HG02763 (cell line): ENCODE measurements around the gene EXOC6B.

Experiments
- ATAC-seq: cut with Tn5 transposase; IDR thresholded peaks from one replicate; pipeline ENCODE4 v1.9.1; 2021; ENCODE audit warnings: mild to moderate bottlenecking, moderate library complexity; ENCODE audit not compliant: unreplicated experiment

EXOC6B gene

DNA sequence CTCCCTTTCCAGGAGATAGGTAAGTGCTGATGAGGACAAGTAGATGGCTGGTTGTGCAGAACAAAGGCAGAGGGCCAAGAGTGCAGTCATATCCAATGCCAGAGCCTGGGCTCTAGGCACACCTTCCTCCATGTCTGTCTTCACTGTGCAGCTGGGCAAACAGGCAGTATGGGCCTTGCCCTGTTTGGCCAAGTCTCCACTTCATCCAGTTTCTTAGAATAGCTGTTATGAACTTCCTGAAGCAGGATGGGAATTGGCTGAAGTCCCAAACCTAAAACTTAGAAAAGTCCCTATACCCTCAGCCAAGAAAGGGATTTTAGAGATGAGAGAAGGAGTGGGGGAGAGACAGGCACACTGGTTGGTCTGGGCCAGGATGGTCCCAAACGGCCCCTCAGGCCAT, 640.6 kb downstream of the EXOC6B start:
- no peak for ATAC-seq

DNA sequence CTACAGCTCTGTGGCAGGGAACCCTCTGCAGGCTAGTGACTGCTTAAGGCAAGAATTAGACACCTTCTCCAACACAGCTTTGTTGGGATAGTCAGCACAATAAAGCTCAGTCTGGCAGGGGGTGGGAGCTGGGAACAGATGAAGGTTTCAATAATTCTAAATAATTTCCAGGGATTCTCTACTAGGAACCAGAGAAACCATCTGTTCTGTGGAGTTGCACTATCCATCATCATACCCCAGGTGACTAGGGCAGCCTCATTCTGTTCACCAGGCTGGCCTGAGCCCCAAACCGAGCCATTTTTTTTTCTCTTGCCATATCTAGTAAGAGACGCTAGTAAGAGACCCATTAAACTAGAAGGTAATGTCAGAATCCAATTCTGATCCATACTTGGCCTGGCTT, 642.4 kb downstream of the EXOC6B start:
- no peak for ATAC-seq

DNA sequence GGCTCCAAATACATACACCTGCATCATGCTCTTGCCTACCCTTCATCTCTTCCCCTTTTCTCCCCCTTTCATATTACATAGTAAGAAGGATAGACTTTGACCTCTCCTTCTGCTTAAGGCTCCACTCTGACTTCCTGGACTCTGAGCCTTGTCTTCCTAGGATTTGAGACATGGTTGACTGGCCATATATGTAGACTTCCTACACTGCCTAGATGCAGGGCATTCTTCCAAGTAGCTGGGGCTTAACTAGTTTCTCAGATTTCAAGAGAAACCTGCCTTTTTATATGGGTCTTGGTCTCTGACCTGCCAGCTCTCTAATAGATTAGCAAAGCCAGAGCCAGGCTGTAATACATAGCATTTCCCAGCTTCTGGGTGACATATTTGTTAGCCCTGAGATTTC, 642.8 kb downstream of the EXOC6B start:
- ATAC-seq, result no peak

DNA sequence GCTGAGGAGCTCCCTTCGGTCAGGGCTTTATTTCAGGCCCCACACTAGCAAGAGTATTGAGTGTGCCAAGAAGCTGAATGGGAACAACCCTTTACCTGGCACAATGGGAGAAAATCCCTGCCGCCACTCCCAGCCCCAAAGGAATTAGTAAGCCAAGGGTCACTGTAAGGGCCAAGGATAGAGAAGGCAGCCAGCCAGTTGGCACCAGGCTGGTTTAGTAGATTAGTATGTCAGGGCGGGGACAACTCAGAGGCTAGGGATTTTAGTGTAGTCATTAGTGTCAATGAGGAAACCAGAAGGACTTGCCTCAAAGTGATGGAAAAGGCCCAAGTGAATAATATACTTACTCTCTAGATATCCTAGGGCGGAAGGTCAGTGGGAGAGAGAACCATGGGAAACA, 643.3 kb downstream of the EXOC6B start:
- ATAC-seq, result no peak

DNA sequence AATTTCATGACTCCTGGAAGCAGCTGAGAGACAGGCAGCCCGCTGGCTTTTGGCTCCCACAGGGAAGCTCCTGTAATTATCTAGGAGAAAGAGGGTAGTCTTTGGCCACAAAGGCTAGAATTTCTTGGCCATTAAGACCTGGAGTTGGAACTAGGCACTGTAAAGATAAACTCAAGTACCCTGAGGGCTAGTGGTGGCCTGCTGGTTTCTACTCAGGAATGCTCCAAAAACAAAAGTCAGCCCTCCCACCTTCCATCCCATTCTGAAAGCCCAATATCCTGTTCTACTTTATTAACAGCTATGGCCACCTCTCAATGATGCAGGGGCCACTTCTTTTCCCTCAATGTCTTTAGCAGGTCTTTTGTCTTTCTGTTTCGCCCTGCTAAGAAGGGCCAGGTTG, 644.2 kb downstream of the EXOC6B start:
- no peak for ATAC-seq

DNA sequence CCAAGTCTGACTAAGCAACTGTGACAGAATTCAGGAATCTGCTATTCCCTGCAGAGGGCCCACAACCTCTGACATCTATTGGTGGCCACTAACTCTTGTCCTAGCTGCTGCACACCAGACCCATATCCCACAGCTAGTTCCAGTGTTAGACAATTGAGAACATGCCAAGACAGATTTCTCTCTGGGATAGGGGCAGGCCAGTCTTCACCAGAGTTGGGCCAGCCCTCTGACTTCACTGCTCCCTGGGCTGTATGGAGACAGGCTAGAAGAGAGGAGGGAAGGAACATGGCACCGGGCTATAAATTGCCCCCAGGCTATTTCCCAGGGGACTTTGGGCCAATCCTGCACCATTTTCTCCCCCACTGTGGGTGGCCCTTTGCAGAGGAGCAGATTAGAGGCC, 645.5 kb downstream of the EXOC6B start:
- no peak for ATAC-seq

DNA sequence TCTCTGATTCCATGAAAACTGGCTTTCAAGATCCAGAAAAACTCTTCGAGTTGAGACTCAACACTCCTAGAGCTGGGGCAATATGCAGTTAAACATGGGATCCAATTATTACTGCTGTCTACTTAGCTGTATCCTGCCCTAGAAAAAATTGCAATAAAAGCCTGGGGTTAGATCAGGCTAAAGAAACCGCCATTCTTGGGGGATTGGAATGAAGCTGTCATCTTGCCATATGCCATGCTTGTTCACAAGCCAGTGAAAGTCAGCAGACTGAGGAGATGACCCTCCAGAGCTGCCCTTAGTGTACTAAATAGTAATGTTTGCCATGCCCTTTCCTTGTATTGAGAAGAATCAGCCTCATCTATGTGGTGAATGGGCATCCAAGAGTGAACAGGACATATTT, 647.3 kb downstream of the EXOC6B start:
- no peak for ATAC-seq

DNA sequence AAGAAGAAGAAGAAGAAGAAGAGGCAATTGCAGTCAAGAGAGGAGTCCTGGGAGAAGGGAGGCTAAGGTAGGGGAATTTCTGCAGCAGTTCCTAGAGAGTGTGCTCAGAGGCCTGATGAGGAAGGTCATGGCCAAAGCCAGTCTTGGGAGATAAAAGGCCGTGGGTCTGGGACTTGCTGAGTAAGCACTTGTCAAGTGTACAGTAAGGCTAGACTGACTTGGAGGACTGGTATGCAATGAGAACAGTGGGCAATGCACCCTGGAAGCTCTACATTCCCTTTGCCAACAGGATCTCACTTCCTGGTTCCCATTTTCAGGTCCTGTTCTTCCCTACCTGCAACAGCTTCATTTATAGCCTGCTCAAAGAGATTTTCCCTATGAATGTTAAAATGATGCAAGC, 649.6 kb downstream of the EXOC6B start:
- ATAC-seq, result no peak

DNA sequence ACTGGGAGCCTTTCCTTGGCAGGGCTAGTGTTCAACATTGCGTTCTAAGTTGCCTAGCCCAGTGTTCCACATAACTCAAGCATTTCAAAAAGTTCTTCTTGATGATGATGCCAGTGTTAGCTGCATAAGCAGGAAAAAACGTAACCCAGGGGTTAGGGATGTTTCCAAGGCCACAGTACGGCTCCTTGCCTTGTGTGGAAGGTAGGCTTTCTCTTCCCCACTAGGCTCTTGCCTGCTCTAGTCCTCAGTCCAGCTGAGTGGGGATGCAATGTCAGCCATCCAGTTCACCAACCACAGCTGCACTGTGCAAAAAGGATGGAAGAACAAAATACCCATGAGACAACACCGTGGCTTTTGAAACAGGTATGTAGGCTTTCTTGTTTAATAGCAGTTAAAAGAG, 650.2 kb downstream of the EXOC6B start:
- no peak for ATAC-seq

DNA sequence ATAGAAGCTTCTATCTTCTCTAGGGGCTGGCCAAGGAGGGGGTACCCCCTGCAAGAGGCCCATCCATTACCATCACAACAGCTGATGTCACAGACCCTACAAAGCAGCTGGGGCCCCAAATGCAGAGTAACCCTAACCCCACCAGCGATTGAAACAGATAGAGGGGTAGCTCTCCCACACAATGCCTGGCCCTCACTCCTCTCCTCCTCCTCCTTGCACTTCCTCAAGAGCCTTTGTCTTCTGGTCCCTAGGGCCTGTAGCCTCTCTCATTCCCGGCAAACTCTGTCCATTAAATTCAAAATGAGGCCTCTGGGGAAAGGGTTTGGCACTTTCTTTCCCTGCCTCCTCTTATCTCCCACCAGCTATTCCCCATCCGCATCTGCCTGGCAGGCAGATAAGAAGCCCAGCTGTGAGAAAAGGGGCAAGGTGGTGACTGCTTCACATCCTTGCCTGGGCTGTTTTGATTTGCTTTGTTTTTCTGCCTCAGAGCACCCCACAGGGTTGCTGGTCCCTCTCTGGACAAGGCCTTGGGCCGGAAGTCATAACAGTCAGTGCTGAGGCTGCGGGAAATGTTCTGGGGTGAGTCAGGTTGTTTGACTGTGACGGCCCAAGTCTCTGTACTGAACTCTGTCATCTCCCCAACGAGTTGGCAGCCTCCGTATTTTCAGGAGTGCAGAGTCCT, 652.1 kb downstream of the EXOC6B start:
- ATAC-seq, result no peak

DNA sequence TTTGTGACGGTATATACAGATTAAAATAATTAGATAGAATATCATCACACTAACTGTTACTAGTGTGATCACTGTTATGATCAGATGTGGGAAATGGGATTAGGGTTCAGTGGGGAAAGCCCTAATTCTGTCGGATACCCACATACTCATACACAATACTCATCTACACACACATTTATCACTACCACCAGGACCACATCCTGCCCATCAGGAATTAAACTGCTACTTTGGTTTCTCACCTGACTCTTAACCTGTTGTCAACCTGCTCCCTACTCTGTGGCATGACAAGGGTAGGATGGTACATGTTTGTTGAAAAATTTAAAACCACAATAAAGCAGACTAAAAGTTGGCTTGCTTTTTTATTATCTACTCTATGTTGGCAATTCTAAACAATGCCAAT, 653.4 kb downstream of the EXOC6B start:
- ATAC-seq, result no peak

DNA sequence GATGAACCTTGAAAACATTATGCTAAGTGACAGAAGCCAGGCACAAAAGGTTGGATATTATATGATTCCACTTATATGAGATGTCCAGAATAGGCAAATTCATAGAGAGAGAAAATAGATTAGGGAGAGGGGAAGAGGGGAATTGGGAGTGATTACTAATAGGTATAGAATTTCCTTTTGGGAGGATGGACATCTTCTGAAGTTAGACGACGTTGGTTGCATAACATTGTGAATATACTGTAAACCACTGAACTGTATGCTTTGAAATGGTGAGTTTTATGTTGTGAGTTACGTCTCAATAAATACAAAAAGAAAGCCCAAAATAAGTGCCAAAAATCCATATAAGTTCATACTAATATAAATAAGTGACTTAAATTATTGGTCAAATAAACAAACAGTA, 659.6 kb downstream of the EXOC6B start:
- no peak for ATAC-seq

DNA sequence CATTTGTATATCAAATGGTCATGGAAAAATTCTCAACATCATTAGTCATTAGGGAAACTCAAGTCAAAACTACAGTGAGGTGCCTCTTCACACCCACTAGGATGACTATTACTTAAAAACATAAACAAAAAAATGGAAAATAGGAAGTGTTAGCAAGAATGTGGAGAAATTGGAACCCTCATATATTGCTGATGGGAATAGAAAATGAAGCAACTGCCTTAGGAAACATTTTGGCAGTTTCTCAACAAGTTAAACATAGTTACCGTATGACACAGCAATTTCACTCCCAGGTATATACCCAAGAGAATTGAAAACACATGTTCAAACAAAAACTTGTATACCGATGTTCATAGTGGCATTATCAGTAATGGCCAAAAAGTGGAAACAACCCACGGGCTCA, 660.0 kb downstream of the EXOC6B start:
- ATAC-seq, result no peak

DNA sequence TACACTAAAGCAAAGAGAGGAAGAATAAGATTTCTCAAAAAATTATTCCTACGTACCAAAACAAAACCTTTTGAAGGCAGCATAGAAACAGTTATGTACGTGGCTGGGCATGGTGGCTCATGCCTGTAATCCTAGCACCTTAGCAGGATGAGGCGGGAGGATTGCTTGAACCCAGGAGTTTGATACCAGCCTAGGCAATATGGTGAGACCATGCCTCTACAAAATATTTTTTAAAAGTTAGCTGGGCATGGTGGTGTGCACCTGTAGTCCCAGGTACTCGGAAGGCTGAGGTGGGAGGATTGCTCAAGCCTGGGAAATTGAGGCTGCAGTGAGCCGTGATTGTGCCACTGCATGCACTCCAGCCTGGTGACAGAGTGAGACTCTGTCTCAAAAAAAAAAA, 663.3 kb downstream of the EXOC6B start:
- ATAC-seq, result no peak

DNA sequence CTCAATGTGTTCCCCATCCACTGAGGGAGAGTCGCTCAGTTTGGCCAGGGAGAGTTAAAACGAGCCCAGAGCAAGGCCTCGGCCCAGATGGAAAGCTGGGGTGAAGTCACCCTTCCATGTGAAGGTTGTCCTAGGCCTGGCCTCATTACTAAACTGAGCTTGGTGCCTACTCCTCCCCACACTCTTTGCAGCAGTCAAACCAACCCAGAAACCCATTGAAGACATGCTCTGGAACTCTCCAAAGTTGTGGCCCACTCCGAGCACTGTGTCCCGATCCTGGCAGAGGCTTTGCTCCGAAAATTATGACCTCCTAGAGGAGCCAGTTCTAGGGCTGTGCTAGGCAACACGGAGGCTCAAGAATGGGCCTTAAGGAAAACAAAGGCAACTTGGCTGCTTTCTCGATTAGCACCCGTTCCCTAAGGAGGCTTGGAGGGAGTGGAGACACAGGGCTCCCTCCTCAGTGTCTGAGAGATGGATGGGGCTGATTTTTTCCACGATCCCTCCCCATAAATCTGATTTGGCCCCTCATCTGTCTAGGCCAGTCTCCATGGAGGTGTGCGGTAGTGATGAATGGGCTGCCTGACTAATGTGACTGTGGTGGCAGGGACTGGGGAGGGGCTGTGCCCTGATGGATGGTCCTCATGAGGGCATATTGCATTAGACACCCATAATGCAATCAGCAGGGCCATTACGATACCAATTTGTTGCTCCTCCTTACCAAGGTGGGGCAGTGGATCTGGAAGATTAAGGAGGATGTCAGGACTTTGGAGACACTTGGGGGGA, 666.4 kb downstream of the EXOC6B start:
- ATAC-seq, result no peak

DNA sequence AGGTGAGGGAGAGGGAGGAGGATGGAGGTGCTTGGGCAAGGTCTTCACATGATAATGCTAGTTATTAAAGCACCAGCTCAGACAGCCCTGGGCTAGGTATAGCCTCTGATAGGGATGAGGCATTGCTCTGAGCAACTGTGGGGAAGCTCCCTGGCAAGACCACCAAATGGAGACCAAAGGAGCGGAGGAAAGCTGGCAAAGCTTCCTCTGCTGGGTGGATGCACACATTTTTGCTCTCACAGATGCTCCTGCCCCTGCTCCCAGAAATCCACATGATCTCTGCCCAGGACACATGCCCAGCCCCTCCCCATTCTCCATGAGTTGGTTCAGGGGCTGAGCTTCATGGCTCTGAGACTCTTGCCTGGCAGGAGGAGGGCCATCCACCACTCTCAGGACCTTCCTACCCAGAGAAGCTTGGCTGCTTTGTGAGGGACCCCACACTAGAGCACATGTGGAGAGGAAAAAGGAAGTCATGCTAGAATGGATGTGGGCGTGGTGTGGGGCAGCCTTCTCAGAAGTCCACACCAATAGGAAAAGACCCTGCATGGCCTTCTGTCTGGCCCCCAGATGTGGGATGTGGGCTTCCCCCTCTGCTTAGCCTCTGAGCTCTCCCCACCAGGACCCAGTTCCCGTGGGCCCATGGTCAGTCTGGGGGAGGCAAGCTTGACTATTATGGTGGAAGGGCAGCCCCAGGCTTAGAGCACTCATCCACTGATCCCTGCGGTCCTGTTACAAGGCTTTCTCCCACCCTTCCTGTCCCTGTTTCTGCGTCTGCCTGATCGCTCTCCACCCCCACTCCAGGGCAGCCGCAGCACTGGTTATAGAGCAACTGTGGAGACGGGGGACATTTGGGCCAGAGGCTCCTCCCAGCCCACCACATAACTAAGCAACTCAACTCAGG, 667.7 kb downstream of the EXOC6B start:
- ATAC-seq, result no peak

DNA sequence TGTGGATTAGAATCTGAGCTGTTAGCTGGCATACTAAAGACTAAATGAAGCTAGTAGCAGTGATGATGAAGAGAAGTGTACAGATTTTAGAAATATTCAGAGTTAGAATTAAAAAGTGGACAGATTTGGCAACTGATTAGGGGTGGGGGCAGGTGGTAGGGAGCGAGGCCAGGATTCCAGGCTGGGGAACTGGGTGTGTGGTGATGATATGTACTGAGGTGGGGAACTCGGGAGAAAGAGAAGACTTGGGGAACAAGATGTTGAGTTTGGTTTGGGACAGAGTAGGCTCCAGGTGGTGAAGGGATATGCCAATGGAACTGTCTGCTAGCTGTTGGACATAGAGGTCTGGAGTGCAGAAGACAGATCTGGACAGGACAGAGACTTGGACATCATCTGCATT, 669.0 kb downstream of the EXOC6B start:
- no peak for ATAC-seq

DNA sequence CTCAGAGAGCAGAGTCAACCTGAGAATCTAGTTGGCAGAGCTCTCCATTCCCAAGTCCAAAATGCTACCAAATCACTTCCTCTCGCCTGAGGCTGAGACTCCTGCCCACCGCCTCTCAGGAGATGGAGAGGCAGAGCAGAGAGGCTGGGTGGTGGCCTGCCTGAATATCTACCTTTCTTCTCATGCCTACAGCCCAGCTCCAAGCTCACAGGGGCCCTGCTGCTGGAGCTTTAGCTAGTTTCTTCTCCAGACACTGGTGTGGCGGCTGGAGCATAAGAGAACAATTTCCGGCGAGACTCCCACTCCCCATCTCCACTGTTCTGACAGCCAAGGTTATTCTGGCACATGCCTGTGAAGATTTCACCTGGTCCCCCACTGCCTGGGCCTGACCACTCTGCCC, 670.1 kb downstream of the EXOC6B start:
- ATAC-seq, result no peak

DNA sequence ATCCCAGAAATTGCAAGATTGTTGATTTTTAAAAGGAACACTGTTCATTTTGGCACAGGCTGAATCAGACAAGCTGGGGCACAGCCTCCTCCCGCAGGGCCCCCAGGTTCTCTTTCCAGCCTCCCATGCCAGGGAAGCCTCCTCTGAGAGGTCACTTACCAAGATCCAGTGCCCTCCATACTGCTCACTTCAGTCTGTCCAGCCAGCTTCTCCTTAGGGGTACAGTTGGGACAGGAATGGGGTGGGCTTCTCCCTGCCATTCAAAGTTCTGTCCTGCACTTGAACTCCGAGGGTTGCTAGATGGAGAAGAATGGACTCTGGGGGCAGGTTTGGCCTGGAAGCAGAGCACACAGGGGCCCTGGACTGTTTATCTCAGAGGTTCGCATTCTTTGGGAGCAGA, 670.7 kb downstream of the EXOC6B start:
- ATAC-seq, result no peak

DNA sequence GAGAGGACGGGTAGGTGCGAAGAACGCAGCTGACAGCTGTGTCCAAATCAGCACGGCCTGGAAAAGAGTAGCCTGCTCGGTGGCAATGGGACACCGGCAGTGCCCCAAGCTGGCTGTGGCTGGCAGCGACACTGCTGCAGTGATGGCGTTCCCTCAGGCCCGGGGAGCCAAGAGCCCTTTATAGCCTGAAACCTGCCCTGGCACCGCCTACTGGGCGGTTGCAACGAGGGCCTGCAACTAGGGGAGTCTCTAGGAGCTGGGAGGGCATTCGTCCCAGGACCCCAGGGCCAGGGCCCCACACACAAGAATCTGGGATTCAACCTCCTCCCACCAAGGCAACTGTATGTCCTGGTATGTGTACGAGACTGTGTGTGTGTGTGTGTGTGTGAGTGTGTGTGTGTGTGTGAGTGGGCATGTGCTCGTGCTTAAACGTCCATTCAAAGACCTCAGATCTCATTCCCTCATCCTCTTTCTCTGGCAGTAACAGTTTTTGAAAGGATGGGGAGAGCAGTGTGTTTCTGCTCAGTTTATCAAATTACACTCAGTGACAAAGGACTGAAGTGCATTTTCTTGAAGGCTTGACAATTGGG, 671.4 kb downstream of the EXOC6B start:
- no peak for ATAC-seq

DNA sequence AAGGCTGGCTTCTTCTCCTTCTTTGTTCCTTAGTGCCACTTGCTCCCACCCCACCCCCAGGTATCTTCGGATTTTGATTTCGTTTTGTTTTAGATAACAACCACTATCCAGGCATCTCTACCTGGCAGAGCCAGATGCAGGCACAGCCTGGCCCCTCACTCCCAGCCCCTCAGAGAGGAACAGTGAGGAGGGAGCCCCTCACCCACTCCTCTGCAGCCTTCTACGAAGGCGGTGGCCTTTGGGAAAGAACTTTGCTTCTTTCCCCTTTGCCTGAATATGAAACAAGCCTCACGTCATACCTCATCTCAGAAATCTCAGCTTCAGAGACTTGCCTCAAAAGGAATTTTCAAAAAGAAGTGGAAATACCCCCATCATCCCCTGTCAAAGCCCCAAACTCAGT, 671.9 kb downstream of the EXOC6B start:
- ATAC-seq, result no peak
